Measurements from ENCODE around the gene TMEM190.

GRCh38 chr19:55346725-55347441, 29.7 kb upstream of the TMEM190 start:
- TF ChIP-seq CTCF (conservative IDR thresholded peaks at IDR 0.05; ENCODE audit: low read depth, low read length): no peak
- TF ChIP-seq EZH2 (IDR thresholded peaks at IDR 0.05; ENCODE audit: borderline replicate concordance, low read depth, low read length, poor library complexity, severe bottlenecking): no peak

All from A673 (cell line).